GM19025 (cell line): Measurements from ENCODE around the gene FNDC1.

Experiments
- ATAC-seq: cut with Tn5 transposase; IDR thresholded peaks from one replicate; pipeline ENCODE4 v1.9.1; 2021; ENCODE audit warnings: mild to moderate bottlenecking, low read depth, moderate library complexity; ENCODE audit not compliant: unreplicated experiment

FNDC1 gene

DNA sequence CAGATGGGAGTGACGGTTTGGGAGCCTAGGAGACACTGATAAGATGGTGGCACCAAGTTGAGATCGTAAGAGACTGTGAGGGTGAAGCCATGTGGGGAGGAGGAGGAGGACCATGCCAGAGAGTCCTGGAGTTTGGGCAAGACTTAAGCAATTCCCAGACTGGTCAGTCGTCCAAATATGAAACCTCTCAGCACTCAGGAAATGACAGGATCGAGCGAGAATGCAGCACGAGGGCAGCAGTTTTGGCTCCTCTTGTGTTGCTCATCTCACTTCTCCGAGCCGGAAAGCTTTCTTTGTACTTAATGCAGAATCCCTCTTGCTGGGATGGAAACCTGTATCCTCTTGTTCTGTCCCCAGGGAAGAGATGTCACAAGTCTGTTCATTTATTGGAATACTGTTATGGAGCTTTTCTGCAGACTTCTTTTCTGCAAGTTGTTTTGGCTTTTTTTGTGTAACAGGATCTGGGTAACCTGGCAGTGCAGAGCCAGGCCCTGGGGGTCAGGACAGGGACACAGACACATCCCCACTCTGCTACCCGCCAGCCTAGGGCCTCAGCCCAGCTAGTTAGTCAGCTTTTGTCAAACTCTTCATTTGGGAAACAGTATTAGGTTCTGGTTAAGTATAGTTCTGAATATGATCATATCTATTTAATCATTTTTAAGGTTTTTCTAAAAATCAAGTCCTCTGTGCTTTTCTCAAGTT, 34.3 kb downstream of the FNDC1 start:
- ATAC-seq = no peak

DNA sequence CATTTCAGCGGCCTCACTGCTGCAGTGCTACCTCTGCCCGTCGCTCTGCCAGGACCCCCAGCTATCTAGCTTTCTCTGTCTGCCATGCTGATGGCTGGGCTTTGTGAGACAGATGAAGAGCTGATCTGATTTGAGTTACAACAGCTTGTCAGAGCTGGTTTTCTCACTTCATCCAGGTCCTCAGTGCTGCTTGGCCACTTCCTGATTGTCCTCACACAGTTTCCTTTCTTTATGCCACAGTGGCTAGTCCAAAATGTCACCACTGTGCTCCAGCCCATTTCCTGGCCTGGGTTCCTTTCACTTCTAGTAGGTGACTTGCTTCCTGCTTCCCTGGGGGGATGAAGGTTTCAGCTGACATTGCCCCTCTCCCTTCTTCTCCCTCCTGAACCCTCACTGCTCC, 35.4 kb downstream of the FNDC1 start:
- ATAC-seq = no peak

- ATAC-seq = no peak
Measured at GRCh38 chr6:159212028-159212427, 42.8 kb downstream of the FNDC1 start.

- ATAC-seq = no peak
Measured at GRCh38 chr6:159212525-159213280, 43.5 kb downstream of the FNDC1 start.

- no peak for ATAC-seq
Measured at GRCh38 chr6:159213405-159213804, 44.2 kb downstream of the FNDC1 start.

GRCh38 chr6:159214281-159214680, 45.1 kb downstream of the FNDC1 start:
- ATAC-seq = no peak

- no peak for ATAC-seq
Measured at GRCh38 chr6:159217595-159218275, 48.5 kb downstream of the FNDC1 start.

- ATAC-seq = no peak
Measured at GRCh38 chr6:159220093-159220492, 50.9 kb downstream of the FNDC1 start.

DNA sequence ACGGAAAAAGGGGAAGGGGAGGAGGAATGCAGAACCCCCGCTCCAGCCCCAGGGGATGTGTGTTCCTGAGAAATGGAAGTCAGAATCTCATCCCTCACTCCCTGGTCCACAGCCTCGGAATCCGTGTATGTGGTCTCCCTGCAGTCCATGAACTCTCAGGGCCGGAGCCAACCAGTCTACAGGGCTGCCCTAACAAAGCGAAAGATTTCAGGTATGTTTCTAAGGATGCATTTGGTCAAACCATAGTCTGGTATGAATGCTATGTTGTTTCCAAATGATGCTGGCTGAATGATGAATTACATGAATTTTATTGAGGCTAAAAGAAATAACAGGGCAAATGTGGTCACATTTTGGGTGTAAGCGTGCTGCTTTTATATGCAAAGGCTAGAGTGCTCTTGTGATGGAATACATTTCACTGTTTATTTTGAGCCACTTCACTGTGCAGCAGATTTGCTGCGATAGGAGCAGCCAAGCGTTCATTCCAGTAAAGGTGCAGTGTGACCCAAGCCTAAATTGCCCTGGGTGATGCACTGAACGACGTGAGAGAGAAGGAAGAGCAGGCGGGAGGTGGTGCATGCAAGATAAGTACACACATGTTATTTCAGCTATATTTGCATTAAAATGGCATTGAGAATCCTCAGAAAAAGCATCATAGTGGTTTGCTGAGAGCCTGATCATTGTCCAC, 52.4 kb downstream of the FNDC1 start:
- ATAC-seq = no peak

DNA sequence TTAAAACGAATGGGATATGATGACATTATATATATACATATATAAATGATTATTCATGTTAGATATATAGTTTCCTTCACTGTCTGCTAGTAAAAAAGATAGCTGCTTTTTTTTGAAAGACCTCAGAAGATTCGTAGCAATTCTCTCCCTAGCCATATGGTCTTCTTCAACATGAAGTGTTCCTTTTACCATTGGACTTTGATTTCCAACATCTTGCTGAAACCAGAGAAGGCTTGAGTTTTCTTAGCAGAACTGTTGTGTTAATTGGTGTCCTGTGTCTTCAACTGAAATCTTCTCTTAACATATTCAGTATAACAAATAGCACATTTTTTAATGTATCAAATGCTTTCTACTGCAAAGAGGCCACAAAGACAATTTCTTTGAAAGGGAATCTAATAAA, 55.3 kb downstream of the FNDC1 start:
- no peak for ATAC-seq

GRCh38 chr6:159229651-159230051, 60.5 kb downstream of the FNDC1 start:
- ATAC-seq = no peak

- ATAC-seq = no peak
Measured at GRCh38 chr6:159232106-159232645, 63.0 kb downstream of the FNDC1 start.

DNA sequence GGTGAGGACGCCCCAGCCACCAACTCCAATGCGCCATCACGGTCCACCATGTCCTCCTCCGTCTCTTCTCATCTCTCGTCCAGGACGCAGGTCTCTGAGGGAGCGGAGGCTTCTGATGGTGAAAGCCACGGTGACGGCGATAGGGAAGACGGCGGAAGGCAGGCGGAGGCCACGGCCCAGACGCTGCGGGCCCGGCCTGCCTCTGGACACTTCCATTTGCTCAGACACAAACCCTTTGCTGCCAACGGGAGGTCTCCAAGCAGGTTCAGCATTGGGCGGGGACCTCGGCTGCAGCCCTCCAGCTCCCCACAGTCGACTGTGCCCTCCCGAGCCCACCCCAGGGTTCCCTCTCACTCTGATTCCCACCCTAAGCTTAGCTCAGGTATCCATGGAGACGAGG, 63.6 kb downstream of the FNDC1 start:
- ATAC-seq = no peak

- ATAC-seq = no peak
Measured at GRCh38 chr6:159233365-159234101, 64.3 kb downstream of the FNDC1 start.

GRCh38 chr6:159234102-159234553, 64.9 kb downstream of the FNDC1 start:
- ATAC-seq = no peak

- ATAC-seq = no peak
Measured at GRCh38 chr6:159238920-159239558, 69.8 kb downstream of the FNDC1 start.

GRCh38 chr6:159249128-159249527, 79.9 kb downstream of the FNDC1 start:
- ATAC-seq = no peak

GRCh38 chr6:159249752-159250151, 80.6 kb downstream of the FNDC1 start:
- ATAC-seq = no peak

DNA sequence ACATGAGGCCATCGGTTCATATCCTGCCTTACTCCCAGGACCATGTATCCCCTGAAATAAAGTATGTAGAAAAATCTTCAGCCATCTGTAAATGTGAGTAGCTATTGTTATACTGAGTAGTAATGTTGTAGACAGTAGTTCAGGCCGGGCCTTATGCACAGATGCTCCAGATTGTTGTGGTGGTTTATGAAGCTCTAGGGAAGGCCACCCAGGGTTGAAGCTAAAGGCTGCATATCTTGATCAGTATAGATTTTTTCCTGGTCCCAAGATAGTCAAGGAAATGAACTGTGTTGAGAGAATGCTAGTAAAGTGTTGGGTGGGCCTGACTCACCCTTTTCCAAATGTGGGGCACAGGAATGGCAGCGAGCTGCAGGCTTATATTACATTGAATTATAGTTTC, 81.4 kb downstream of the FNDC1 start:
- no peak for ATAC-seq
